HG03432 (cell line): ENCODE data around the gene TEAD4.

Experiments
- ATAC-seq: cut with Tn5 transposase; IDR thresholded peaks from one replicate; pipeline ENCODE4 v1.9.1; 2021; ENCODE audit warnings: mild to moderate bottlenecking, moderate library complexity; ENCODE audit not compliant: unreplicated experiment

TEAD4 gene

DNA sequence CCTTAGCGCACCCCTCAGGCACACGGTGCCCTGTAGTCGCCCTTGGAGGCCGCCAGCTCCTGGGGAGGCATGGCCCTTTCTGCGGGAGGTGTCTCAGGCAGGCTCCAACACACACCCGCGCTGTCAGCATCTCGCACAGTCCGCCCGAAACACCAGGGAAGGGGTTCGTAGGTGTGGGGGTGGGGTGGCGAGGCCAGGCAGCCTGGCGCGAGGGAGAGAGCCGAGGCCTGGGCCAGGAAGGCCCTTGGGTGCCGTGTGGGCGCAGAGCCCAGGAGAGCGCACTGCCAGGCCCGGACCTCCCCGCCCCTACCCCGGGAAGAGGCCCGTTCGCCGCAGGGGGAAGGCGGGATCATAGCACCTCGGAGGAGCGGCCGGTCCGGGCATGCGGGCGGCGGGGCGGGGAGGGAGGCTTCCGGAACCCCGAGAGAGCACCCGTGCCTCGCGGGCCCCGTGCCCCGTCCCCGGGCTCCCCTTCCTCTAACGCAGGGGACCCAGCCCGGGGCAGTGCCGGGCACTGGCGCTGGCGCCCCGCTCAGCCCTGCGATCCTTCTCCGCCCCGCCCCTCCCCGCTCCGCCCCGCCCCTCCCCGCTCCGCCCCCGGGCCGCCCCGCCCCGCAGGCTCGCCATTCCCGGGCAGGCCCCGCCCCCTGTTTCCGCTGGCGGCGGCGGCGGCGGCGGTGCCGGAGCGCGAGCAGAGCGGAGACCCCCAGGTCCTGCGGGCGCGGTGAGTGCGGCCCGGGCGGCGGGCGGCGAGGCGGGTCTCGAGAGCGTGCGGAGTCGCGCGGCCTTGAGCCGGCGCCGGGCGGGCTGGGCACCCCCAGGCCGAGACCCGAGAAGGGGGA is 117.8 kb downstream of the TEAD4 start, which contains the start of gene TSPAN9:
Gene TSPAN9 (plus strand): TSS at position 650 of the 842 bp plus-strand sequence. CDS start 123,815 bp downstream, outside the sequence.
- ATAC-seq = peak; percentile 74

DNA sequence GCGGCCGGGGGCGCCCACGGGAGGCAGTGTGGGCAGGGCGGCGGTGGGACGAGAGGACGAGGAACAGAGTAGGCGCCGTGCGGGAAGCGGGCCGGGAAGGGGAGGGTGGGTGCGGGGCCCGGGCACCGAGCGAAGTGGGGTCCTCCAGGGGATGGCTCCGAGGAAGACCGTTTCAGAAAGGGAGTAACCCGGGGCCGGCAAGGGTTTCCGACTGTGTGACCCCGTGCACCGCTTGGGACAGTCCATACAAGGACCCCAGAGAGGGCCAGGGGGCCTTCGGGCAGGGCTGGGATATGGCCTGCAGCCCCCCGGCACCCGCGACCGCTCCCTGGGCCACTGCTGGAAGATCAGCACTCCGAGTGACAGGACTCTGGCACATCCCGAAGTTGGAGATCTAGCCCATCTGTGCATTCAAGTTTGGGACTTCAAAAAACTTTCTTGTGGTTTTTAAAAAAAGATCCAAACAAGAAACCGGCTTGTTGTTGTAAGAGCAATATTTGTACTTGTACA is 118.4 kb downstream of the TEAD4 start:
- ATAC-seq = peak; percentile 3

DNA sequence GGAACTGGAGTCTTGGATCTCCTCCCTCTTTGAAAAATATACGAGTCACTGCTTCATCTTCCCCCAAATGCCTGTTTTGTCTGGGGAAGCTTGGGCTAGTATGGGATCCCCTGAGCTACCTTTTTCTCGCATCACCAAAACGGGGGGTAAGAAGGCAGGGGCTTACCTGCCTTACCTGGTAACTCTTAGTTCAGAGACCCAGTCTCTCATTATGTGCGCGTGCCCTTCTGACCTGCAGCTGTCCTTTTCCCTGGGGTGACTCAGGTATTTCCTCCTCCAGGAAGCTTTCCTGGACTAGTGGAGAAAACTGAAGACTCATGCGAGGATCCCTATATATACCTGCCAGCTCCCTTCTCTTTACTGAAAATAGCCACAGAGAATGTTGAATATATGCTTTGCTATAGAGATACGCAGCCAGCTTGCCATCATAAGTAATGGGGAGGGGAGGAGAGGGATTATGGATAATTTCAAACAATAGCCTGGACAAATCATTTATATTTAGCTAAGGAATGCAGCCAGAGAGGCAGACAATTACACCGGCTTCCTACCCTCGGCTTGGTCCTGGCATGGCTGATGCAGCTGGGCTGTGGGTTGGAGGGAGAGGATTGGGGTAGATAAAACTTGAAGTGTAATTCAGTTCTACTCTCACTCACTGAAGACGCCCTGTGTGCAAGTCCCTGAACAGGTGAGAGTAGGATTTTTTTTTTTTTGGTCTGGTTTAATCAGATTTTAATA is 119.1 kb downstream of the TEAD4 start:
- no peak for ATAC-seq

DNA sequence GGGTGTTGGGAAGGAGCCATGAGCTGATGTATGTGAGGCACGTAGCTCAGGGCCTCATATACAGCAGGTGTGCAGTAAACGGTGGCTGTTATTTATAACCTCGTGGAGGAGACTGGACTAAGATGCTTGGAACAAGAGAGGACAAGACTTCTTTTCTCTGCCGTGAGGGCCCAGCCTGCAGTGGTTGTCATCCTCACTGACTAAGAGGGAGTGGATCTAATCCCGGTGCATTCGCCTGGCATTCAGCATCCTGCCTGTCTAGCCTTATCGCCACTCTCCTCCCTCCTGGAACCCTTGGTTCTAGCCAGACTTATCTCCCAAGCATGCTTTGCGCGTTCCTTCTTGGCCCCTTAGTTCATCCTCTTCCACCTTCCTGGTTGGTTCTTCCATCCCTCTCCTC is 121.9 kb downstream of the TEAD4 start:
- no peak for ATAC-seq

DNA sequence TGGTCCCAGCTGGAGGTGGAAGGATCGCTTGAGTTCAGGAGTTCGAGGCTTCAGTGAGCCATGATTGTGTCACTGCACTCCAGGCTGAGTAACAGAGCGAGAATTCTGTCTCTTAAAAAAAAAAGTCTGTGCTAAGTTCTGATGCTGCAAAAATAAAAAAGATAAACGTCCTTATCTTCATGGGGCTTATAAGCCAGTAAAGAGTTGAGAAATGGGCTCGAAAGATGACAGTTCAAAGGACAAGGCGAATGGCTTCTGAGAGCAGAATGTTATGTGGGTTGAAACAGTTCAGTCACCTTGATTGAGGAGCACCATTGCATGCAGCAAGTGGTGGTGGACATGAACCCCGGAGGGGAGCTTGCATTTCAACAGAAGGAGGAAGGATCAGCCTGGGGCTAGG is 122.7 kb downstream of the TEAD4 start:
- no peak for ATAC-seq

DNA sequence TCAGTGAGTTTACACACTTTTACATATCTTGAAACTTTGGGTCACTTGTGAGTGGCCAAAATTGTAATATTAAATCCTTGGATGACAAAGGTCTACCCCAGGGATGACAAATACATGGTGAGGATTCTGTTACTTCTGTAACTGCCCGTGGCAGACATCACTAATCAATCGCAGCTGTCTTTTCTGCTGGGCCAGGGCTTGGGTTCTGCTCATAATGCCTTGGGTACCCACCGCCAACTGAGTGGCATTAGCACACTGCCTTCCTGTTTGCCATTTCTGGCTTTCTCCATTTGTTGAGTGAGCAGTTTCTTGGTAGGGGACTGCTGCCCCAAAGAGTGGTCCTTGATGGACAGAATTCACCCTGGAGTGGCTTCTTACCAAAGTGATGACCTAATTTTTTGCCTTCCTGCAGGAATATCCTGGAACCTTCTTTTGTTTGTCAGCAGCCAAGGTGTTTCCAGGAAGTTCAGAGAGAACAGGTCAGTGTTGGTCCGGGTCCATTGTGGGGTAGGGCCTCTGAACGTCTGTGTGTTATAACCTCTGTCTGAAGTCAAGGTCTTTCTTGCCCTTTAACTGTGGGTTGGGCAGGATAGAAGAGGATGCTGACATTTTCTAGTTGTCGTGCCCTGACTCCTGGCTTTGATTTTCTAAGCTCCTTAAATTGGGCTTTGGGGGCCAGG is 124.2 kb downstream of the TEAD4 start:
- no peak for ATAC-seq

DNA sequence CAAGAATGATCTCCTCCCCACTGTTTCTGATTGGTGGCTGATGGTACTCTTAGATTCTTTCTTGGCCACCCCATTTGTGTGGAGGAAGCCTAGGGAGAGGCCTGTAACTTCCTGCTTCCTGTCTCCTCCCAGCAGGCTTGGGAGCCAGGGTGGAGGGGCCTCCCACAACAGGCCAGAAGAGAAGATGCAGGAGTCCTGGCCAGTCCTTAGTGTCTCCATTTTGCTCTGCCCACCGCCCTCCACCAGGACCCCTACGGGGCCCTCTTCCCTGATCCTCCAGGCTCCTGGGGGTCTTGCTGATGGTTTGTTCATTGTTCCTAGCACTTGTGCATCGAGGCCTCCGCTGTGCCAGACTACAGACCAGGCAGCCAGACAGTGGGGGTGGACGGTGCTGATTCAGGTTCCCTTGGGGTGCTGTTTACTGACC is 124.7 kb downstream of the TEAD4 start:
- ATAC-seq = no peak

DNA sequence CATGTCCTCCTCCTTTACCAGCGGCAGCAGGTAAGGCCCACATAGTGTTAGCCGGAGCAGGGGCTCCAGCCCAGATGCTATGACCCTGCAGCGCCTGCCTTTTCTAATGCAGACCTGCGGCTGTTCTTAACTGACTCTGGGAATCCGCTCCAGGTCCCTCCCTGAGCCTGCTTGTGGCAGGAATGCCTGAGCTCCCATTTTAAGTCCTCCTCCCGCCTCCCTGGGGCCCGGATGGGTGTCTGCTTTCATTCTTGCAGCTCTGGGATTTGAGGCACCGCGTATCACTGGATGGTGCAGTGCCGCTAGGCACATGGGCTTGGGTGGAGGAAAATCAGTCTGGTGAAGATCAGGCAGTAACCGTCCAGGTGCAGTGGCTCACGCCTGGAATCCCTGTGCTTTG is 125.5 kb downstream of the TEAD4 start:
- ATAC-seq = no peak

DNA sequence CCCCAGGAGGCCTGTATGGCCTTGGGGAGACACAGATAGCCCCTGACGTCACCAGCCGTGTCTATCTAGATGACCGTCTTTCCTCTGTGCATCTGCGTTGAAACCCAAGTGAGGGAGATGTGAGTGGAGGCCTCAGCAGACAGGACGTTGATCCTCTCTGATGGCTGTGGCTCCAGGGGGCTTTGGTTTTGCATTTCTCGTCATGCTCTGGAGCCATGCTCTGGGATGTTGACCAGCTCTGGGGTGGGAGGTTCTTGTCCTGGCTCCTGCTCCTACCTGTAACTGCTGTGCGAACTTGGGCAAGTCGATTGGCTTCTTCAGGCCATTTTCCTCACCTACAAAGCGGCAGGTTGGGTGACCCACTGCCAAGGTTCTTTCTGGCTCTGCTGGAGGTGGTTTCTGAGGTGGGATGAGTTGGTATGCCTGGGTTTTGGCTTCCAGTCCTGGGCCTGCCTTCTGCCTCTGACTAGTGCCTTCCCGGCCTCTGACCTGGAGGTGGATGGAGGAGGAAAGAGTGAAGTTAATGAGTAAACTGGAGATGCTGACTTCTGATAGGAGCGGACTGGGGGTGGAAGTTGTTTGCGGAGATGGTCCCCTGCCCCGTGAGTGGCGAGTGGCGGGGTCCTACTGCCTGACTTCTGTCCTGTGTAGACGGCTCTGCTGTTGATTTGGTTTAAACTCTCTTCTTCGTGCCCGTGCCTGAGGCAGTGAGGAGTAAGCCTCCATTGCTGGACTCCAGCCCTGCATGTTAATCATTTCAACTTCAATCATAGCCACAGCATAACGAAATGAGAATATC is 126.3 kb downstream of the TEAD4 start:
- no peak for ATAC-seq

DNA sequence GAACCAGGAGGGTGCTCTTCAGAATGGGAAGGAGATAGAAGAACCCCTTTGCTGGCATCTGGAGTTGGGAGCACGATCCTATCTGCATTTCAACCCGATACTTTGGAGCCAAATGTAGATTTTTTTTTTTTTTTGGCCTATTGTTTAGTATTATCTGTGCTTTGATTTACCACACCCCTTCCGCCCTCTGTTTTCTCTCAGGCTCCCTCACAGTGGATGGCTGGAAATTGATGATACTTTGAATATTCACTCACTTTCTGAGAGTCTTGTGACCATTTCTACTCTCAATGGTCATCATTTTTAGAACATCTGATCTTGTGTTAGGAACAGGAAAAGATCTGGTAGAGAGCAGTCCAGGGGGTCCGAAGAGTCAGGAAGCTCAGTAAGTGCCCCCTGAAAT is 127.0 kb downstream of the TEAD4 start:
- no peak for ATAC-seq

DNA sequence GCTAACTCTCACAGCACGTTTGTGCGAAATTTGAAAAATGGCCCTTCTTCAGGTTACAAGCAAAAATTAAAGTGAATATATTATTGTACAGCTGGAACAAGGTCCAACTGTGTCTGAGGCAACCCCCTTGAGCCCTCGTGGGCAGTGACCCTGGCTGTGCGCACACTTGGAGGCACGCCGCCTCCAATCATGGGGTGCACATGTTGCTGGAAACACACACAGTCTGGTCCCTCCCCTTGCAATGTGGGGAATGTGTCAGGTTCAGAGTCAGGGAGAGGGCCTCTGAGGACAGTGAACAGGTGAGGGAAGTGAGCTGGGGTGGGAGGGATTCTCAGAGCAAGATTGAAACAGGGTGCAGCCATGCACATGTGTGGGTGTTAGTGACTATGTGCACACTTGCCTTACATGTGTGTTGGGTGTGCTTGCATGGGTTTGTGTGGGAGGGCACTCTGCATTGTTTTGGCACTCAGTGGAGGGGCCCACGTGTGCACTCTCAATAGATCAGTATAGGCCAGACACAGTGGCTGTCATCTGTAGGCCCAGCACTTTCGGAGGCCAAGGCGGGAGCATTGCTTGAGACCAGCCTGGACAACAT is 127.6 kb downstream of the TEAD4 start:
- ATAC-seq = no peak

DNA sequence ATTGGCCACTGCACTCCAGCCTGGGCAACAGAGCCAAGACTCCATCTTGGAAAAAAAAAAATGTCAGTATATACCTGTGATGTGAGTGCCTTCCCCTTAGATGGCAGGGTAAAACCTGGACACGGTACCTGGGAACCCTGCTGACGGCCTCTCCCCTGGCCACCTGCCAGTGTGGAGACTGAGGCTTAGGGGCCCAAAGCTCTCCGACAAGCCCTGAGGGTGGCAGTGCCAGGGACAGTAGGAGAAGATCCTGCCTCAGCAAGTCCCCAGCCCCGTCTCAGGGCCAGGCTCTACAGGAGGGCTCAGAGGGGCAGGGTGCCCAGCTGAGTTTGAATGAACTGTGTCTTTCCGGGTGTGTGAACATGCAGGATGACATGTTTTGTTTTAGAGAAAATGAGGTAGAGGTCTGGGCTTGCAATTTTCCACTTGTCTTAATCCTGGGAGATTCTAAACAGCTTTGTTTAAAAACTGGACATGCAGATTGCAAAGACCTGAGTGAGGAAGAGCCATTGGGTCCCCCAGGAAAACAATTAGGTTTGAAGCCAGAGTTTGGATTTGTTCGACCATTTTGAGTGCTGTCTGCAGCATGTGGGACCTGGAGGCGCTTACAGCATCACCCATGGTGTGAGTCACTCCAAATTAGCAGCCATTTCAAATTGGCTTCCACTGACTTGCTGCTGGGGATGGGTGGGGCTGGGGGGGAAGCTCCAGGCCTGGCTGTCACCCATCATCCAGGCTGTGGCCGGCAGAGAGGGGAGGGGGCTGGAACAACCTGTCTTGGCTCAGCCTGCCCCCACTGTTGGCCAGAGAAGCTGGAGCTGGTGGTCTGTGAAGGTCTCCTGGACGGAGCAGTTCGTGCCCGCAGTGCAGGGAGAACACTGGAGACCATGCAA is 128.8 kb downstream of the TEAD4 start:
- no peak for ATAC-seq

DNA sequence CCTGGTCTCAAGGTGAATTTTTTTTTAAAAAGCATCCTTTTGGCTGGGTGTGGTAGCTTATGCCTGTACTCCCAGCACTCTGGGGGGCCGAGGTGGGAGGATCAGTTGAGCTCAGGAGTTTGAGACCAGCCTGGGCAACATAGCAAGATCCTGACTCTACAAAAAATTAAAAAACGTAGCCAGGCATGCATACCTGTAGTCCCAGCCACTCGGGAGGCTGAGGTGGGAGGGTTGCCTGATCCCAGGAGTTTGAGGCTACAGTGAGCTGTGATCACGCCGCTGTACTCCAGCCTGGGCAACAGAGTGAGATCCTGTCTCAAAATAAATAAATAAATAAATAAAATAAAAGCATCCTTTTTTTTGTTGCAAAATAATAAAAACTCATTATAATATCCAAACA is 130.4 kb downstream of the TEAD4 start:
- ATAC-seq = no peak
